NCI-H2171 treated with DMSO at 0.1 percent for 48 hours (cell line): ENCODE data around the gene NRSN2.

Experiments used
- DNase-seq: peaks from one replicate; lab custom pipeline; 2025; lab: John Stamatoyannopoulos, UW

The NRSN2 gene

DNA sequence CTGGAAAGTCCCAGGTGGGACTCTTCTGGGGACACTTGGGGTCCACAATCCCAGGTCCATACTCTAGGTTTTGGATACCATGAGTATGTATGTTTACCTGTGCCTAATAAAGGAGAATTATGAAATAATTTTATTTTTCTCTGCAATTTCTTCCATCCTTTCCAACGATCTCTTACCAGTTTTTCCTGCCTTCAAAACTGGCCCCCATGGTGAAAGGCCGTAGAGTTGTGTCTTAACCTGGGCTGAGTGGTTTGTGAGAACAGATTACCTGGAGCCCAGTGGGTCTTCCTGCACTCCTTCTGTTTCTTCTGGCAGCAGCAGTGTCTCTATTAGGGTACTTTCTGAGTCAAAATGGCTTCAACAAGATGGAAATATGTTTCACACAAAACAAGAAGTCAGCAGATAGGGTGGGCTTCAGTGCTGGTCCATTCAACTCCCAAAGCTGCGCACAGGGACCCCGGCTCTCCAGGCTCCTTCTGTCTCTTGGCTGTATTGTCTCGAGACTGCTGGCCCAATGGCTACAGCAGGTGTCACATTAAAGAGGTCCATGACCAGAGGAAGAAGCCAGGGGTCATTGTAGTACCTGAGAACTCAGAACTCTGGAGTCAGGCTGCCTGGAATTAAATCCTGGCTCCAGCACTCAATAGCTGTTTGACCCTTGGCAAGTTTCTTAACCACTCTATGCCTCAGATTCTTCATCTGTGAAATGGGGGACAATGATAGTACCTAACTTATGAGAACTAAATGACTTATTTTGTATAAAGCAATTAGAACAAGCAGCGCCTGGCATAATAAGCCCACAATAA is 50.7 kb downstream of the NRSN2 start:
- DNase-seq, result no peak

DNA sequence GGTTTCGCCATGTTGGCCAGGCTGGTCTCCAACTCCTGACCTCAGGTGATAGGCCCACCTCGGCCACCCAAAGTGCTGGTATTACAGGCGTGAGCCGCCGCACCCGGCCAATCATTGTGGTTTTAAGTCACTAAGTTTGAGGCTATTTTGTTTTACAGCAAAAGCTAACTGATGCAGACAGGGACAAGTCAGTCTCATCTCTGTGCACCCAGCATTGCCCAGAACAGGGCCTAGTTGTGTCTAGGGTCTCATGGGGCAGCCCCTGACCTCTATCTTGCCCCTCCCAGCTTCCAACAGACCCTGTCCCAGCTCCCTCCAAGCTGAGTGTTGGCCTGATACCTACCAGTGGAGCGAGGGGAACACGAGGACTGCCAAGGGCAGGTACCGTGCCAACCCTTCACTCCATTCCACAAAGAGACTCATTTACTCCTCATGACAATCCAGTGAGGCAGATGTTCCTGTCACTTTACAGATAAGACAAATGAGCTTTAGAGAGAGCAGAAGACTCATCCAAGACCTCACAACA is 52.3 kb downstream of the NRSN2 start:
- DNase-seq, result no peak

DNA sequence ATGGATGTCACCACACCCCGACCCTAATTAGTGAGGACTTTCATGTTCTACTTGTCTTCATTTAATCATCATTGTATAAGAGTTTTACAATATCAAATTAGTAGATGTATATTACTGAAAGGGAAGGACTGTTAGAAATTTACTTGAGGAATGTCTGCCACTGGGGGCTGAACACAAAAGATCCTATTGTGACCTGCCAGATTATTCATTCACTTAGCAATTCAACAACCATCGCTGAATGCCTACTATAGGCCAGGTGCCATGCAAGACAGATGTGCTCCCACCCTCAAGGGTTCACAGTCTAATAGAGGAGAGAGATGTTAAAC is 53.2 kb downstream of the NRSN2 start:
- DNase-seq, result no peak

DNA sequence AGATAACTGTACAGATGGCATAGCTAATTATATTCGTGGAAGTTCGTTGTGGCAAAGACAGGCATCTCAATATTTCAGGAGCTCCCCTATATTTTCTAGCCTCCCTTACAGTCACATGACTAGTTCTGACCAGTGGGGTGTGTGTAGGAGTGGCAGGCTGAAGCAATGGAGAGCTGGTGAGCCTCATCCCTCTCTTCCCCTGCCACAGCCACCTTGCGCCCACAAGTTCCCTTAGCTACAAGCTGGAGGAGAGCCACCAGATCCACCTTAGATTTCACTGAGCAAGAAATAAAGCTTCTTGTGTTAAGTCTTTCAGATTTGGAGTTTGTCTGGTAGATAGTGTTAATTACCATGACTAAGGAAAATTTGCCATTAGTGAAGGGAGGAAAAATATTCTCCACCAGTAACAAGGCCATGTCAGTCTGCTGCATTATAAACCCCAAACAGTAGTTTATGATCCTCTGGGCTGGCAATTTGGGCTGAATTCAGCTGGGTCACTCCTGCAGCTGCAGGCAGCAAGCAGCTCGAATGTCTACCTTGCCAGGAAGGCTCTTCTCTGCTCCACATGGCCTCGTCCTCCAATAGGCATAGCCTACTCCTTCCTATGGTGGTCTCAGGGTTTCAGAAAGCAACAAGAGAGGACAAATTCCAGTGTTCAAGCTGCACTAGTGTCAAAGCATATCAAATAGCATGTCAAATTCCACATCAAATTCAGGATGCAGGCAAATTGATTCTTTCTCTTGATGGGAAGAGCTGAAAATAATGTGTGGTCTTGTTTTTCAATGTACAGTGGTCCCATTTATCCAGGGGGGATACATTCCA is 53.8 kb downstream of the NRSN2 start:
- peak; percentile 99 for DNase-seq

DNA sequence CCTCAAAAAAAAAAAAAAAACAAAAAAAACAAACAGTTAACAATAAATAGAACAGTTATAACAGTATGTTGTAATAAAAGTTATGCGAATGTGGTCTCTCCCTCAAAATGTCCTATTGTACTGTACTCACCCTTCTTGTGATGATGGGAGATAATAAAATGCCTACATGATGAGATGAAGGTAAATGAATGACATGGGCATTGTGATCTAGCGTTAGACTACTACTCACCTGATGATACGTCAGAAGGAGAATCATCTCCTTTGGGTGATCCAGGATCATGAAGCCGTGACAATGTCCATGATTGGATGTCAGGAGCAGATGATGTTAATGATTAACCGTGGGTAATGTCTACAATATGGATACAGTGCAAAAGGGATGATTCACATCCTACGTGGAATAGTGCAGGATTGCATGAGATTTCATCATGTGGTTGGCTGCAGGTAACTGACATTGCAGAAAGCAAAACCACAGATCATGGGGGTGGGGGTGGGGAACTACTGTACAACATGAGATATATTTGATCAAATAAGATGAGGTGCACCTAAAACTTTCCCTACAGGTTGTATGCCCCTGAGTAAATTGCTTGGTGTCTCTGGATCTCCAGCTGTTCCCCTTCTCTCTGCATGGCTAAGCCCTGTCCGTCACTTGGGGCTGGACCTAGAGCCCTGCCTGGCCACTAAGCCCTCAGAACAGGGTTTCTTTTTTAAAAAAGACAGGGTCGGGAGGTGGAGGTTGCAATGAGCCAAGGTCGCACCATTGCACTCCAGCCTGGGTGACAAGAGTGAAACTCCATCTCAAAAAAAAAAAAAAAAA is 55.0 kb downstream of the NRSN2 start:
- DNase-seq, result no peak

DNA sequence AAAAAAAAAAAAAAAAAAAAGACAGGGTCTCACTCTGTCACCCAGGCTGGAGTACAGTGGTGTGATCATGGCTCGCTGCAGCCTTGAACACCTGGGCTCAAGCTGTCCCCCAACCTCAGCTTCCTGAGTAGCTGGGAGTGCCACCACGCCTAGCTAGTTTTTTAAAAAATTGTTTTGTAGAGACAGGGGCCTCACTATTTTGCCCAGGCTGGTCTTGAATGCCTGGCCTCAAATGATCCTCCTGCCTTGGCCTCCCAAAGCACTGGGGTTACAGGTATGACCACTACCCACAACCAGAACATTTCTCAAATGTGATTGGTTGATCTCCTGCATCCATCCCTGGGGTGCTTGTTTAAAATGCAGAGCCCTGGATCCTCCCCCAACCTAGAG is 55.6 kb downstream of the NRSN2 start:
- no peak for DNase-seq

DNA sequence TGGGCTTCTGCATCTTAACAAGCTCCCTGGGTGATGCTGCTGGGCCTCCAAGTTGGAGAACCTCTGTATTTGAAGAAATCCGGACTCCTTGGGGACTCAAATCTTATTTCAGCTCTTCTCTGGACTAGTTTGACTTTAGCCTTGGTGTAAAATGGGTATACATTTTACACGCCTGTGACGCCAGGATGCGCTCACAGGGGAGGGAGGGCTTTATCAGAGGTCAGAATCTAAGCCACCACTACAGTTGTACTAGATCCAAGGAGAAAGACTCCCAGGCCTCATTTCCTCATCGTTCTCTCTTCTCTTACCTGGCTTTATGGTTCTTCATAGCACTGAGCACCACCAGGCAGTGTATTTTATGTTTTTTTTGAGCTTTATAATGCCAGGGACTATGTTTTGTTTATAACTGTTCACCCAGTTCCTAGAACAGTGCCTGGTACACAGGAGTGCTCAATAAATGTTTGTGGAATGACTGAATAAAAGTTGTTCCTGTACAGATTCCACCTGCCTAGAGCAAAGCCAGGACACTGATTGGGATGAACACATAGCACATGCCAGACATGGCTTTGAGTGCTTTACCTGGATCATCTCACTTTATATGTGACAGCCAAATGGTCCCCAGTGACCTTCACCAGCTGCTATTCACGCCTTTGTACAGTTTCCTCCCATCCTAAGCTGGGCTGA is 56.1 kb downstream of the NRSN2 start:
- DNase-seq, result no peak

DNA sequence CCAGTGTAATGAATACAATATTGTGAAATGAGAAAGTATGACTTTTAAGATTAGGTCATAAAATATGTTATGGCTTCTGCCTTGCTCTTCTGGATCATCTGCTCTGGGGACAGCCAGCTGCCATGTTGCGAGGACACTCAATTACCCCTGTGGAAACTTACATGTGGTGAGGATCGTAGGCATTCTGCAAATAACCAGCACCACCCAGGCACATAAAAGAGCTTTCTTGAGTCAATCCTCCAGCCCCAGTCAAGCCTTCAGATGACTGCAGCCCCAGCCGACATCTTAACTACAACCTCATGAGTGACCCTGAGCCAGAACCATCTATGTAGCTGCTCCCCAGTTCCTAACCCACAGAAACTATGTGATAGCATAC is 56.7 kb downstream of the NRSN2 start:
- DNase-seq, result no peak

DNA sequence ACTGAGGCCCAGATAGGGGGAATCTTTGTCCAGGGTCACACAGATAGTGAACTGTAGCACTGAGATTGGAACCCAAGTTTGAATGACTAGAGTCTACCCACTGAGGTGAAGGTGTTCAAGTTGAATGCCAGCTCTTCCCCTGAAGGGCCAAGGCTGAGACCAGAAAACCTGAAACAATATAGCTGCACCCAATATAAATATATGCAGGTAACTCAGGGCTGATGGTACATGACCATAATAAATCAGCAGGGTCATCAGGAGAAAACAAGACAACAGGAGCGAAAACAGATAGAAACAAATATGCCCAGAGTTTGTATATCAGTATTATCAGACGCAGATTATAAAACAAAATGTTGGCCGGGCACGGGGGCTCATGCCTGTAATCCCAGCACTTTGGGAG is 57.2 kb downstream of the NRSN2 start:
- no peak for DNase-seq
